ENCODE results near the gene CCDC192.

Gene CCDC192

DNA sequence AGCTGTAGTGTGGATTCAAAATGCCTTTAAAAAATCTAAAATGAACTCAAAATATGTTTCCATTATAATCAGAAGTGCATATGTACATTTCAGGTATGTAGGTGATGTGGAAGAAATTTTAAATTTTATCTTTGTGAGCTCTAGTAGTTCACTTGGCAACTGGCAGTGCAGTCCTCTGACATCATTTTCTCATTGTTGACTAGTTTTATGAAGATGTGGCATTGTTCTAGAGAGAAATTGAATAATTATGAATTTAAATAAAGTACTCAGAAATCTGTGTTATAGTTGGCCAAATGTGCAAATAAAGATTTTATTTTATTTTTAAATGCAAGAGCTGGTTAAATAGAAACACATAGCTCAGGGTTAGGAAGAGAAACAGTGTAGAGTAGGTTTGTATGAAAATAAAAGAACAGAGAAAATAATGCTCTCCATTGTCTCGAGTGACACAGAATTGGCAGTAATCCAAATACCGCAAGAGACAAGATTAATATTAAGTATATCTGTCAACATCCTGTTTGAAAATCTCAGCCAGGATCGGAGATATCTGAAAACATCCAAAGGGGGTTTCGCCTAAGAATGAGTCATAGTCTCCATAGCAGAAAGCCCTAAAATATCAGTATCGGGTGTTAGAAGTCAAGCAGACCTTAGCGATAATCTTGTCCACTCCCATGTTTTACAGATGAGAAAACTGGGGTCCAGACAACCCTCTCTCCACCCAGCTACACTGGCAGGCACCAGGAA is 189.4 kb downstream of the CCDC192 start:
- DNase-seq: peak; percentile 30

- no peak for DNase-seq
Observed at GRCh38 chr5:127893232-127893631, 190.0 kb downstream of the CCDC192 start.

DNA sequence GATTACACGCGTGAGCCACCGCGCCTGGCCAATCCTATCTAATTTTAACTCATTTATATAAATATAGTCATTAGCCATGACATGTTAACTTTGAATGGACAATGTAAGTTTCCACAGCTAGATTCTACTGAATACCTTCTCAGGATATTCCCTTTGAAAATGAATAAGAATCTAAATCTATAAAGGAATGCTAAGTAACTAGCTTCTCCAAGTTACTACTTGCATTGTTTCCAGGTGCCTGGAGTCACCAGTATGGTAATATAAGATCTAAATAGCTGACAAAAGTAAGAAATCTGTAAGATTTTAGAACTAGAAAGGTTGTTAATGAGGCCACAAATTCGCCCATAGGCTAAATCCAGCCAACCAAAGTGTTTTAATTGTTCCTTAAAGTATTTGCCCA is 191.3 kb downstream of the CCDC192 start:
- DNase-seq: no peak

- DNase-seq: no peak
Observed at GRCh38 chr5:127898551-127899213, 195.5 kb downstream of the CCDC192 start.

DNA sequence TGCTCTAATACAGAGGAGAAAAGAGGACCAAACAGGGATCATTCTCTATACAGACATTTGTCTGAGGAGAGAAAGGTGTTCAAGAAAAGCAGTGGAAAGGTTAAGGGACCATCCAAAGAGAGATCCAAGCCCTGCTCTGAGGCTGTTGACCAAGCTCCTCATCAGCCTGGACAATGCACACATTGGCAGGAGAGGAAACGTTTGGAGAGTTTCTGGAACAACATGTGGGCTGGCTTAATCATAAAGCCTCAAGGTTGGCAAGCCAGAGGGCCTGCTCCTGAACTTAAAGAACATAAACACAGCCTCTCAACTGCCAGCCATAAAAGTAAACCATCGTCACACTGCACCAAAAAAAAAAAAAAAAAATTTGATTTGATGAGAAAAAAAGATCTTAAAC is 196.0 kb downstream of the CCDC192 start:
- no peak for DNase-seq

DNA sequence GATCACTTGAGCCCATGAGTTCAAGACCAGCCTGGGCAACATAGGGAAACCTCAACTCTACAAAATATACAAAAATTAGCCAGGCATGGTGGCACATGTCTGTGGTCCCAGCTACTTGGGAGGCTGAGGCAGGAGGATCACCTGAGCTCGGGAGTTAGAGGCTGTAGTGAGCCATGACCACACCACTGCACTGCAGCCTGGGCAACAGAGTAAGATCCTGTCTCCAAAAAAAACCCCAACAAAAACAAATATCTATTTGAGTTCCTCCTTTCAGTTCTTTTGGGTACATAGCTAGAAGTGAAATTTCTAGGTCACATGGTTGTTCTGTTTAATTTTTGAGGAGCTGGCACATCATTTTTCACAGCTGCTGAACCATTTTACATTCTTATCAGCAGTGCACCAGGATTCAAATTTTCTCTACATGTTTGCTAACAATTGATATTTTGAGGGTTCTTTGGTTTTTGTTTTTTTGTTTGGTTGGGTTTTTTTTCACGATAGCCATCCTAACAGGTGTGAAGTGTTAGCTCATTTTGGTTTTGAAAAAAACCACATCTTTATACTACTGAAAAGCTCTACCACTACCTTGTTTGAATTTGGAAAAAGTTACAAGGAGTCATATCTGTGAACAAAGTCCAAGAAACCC is 203.5 kb downstream of the CCDC192 start:
- no peak for DNase-seq

DNA sequence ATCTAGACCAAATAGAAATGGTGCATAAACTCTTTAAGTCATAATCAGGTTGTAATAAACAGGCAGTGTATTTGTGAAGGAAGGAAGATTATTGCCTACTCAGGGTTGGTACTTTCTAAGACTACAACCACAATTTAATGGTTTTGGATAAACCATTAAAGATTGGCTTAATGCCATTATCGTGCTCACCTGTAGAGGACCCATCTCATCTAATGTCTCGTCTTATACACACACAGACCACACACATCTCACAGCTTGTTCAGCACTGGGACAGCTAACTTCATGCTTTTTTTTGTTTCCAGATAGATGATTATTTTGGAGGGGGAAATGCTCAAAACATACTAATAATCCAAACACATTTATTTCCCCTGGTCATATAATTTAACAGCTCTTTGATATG is 204.7 kb downstream of the CCDC192 start:
- no peak for DNase-seq

GRCh38 chr5:127909066-127909465 is 205.9 kb downstream of the CCDC192 start:
- DNase-seq: no peak

GRCh38 chr5:127909821-127910220 is 206.6 kb downstream of the CCDC192 start:
- no peak for DNase-seq

GRCh38 chr5:127910307-127910956 is 207.2 kb downstream of the CCDC192 start:
- DNase-seq: no peak

- DNase-seq: no peak
Observed at GRCh38 chr5:127911619-127912018, 208.4 kb downstream of the CCDC192 start.

GRCh38 chr5:127912411-127912810 is 209.2 kb downstream of the CCDC192 start:
- DNase-seq: no peak

DNA sequence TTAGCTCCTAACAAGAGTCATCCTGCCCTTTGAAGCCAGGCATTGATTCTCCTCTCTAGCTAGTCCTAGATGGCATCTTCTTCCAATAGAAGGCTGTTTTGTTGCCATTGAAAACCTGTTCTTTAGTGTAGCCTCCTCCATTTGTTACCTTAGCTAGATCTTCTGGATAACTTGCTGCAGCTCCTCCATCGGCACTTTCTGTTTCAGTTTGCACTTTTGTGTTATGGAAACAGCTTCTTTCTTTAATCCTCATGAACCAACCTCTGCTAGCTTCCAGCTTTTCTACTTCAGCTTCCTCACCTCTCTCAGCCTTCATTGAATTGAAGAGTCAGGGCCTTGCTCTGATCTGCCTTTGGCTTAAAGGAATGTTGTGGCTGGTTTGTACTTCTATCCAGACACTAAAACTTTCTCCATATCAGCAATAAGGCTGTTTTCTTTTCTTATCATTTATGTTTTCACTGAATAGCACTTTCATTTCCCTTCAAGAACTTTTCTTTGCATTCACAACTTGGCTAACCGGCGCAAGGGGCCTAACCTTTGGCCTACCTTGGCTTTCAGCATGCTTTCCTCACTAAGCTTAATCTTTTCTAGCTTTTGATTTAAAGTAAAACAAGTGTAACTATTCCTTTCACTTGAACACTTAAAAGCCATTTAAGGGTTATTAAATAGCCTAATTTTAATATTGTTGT is 213.8 kb downstream of the CCDC192 start:
- DNase-seq: no peak

GRCh38 chr5:127919006-127919796 is 216.0 kb downstream of the CCDC192 start:
- no peak for DNase-seq

GRCh38 chr5:127919818-127920217 is 216.6 kb downstream of the CCDC192 start:
- no peak for DNase-seq

GRCh38 chr5:127920936-127921335 is 217.7 kb downstream of the CCDC192 start:
- DNase-seq: no peak

GRCh38 chr5:127922603-127923002 is 219.4 kb downstream of the CCDC192 start:
- no peak for DNase-seq

DNA sequence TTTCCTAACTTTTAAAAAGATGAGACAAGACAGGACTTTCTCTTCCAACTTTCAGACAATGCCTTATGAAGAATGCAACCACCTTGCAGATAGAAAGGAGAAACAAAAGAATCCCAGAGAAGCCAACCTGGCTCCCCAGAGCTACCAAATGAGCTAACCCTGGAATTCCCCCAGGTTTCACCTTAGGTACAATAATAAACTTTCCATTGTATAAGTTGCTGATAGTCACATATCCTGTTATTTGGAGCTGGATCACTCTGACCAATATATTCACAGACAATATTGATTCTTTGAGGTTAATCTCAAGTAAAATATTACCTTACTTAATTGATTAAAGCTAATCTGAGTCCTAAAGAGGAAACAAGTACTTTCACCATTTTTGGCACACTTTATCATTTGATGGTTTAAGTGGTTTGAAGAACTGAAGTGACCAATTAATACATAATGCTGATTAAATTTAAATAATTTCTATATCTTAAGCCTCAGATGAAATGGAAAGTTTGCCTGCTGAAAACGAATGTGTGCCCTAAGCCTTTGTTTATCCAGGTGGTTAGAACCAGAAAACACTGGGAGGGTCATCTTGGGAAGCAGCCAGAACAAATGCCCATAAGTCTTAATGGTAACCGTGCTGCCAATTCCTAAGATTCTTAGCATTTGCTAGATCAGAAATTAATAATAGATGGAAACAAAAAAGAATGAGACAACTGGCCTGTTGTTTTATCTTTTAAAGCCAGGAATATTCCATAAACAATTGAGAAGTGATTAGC is 220.8 kb downstream of the CCDC192 start:
- DNase-seq: no peak

GRCh38 chr5:127924606-127925005 is 221.4 kb downstream of the CCDC192 start:
- peak; percentile 21 for DNase-seq

DNA sequence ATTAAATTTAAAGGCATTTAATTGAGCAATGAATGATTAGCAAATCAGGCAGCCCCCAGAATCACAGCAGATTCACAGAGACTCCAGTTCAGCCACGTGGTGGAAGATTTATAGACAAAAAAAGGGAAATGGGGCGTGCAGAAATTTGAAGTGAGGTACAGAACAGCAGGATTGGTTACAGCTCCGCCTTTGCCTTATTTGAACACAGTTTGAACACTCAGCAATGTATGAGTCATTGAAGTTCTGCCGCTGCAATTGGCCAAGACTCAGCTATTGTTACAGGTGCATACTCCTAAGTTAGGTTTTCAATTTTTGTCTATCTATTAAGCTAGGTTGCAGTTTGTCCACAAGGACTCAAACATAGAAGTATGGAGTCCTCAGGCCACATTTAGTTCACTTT is 222.7 kb downstream of the CCDC192 start:
- DNase-seq: no peak

GRCh38 chr5:127926974-127927373 is 223.8 kb downstream of the CCDC192 start:
- no peak for DNase-seq
